RWPE1 (cell line): Measurements from ENCODE around the gene ITIH5.

Experiments
- CTCF ChIA-PET: fragments of 350-600 bp; sonication (Branson Sonifier 250); formaldehyde crosslinking; extraction: SDS; loops from one replicate; lab custom pipeline; 2021; lab: Yijun Ruan, JAX
- POLR2A ChIA-PET: fragments of 400-600 bp; formaldehyde crosslinking; extraction: SDS; loops from one replicate; lab custom pipeline; 2020; ENCODE audit warnings: antibody characterized with exemption; ENCODE audit not compliant: low non-redundant PET; lab: Yijun Ruan, JAX
- DNase-seq: peaks from one replicate; pipeline ENCODE4 v3.0.0; 2012; ENCODE audit warnings: low spot score
- H3K27ac ChIP-seq: fragments of 450-650 bp; 2 replicates; pipeline ENCODE4 v1.5.1; 2017
- CTCF ChIP-seq: fragments of 450-650 bp; conservative IDR thresholded peaks from 2 replicates; pipeline ENCODE4 v1.5.1; 2017; ENCODE audit warnings: low read depth, mild to moderate bottlenecking

Gene ITIH5

GRCh38 chr10:7706534-7707073, 39.8 kb upstream of the ITIH5 start:
- TF ChIP-seq CTCF, result no peak
- ChIA-PET CTCF (no interaction called here), POLR2A (no interaction called here)

GRCh38 chr10:7705341-7705740, 38.6 kb upstream of the ITIH5 start:
- POLR2A ChIA-PET, result no interaction called here
- CTCF ChIA-PET, result no interaction called here
- DNase-seq, result no peak
- no peak for TF ChIP-seq CTCF
- no peak overlapping the region for H3K27ac ChIP-seq

More at GRCh38 chr10:7706534-7707073, 39.8 kb upstream of the ITIH5 start:
- DNase-seq, result no peak
- no peak overlapping the region for H3K27ac ChIP-seq

- DNase-seq, result no peak
- no peak overlapping the region for H3K27ac ChIP-seq
- ChIA-PET CTCF (no interaction called here), POLR2A (no interaction called here)
- TF ChIP-seq CTCF, result no peak
Observed at GRCh38 chr10:7704071-7705016, 37.6 kb upstream of the ITIH5 start.

- no peak for TF ChIP-seq CTCF
- ChIA-PET POLR2A (no interaction called here), CTCF (no interaction called here)
- no peak within 1 kb of the TSS for H3K27ac ChIP-seq
- DNase-seq, result no peak
Observed at GRCh38 chr10:7703140-7703539, 36.4 kb upstream of the ITIH5 start, which contains the start of gene ITIH2. Gene ITIH2, plus strand, starts transcription at chr10:7703316. Its CDS starts 119 bp downstream, at chr10:7703435.

- CTCF ChIA-PET, result no interaction called here
- H3K27ac ChIP-seq, result no peak overlapping the region
- no peak for DNase-seq
- no peak for TF ChIP-seq CTCF
- POLR2A ChIA-PET, result no interaction called here
Observed at GRCh38 chr10:7702288-7702812, 35.6 kb upstream of the ITIH5 start.

- no peak for TF ChIP-seq CTCF
- CTCF ChIA-PET, result no interaction called here
- POLR2A ChIA-PET, result no interaction called here
Observed at GRCh38 chr10:7701158-7701742, 34.5 kb upstream of the ITIH5 start.

More at GRCh38 chr10:7701158-7701742, 34.5 kb upstream of the ITIH5 start:
- no peak for DNase-seq
- H3K27ac ChIP-seq, result no peak overlapping the region
